ENCODE results near the gene ZNF311.

- TF ChIP-seq RNF2 (IDR thresholded peaks at IDR 0.05) (no peak), CGGBP1 (CRISPR knock-in tag; IDR thresholded peaks at IDR 0.05) (no peak), TAF1 (IDR thresholded peaks at IDR 0.05; ENCODE audit: control insufficient read depth, extremely low read depth, insufficient read depth, low read length, severe bottlenecking) (no peak), MEIS2 (IDR thresholded peaks at IDR 0.05; ENCODE audit: partially characterized antibody) (no peak), ARID2 (IDR thresholded peaks at IDR 0.05) (no peak), GTF3C2 (IDR thresholded peaks at IDR 0.05; ENCODE audit: borderline replicate concordance, extremely low read depth, insufficient read length) (no peak), HBP1 (CRISPR knock-in tag; IDR thresholded peaks at IDR 0.05) (no peak)
Measured at GRCh38 chr6:28985462-28986164, 19.5 kb downstream of the ZNF311 start.
